T-helper 22 cell (primary cell): ENCODE results near the gene CYB5RL.
"Not testable (repeated sequence)": the region's sequence is repeated elsewhere in the genome, so short reads cannot be mapped to it uniquely, and the experiment has no call there.

Experiments used
- DNase-seq: peaks from one replicate; pipeline ENCODE4 v3.0.0-alpha.2; 2020; ENCODE audit warnings: low read depth

Gene CYB5RL

GRCh38 chr1:54186056-54186455 lies 13.8 kb downstream of the CYB5RL start:
- DNase-seq = no peak

- no peak for DNase-seq
Observed at GRCh38 chr1:54180701-54181360, 19.0 kb downstream of the CYB5RL start.

- DNase-seq = no peak
Observed at GRCh38 chr1:54178296-54179070, 21.3 kb downstream of the CYB5RL start.

GRCh38 chr1:54177726-54178125 lies 22.1 kb downstream of the CYB5RL start:
- DNase-seq = no peak

- DNase-seq = no peak
Observed at GRCh38 chr1:54176621-54177327, 23.1 kb downstream of the CYB5RL start.

- DNase-seq = no peak
Observed at GRCh38 chr1:54174106-54174505, 25.7 kb downstream of the CYB5RL start.

- DNase-seq = no peak
Observed at GRCh38 chr1:54173681-54174080, 26.1 kb downstream of the CYB5RL start.

GRCh38 chr1:54172614-54173599 lies 26.9 kb downstream of the CYB5RL start:
- DNase-seq = no peak

- DNase-seq = no peak
Observed at GRCh38 chr1:54171606-54172005, 28.2 kb downstream of the CYB5RL start.

- no peak for DNase-seq
Observed at GRCh38 chr1:54171016-54171415, 28.8 kb downstream of the CYB5RL start.

GRCh38 chr1:54169068-54169467 lies 30.8 kb downstream of the CYB5RL start:
- no peak for DNase-seq

GRCh38 chr1:54168206-54168965 lies 31.4 kb downstream of the CYB5RL start:
- no peak for DNase-seq

GRCh38 chr1:54167422-54168139 lies 32.2 kb downstream of the CYB5RL start:
- DNase-seq = no peak

- not testable (repeated sequence) for DNase-seq
Observed at GRCh38 chr1:54166357-54166756, 33.5 kb downstream of the CYB5RL start.

GRCh38 chr1:54165146-54165545 lies 34.7 kb downstream of the CYB5RL start:
- no peak for DNase-seq

GRCh38 chr1:54163573-54163972 lies 36.3 kb downstream of the CYB5RL start:
- DNase-seq = no peak

- DNase-seq = no peak
Observed at GRCh38 chr1:54163051-54163450, 36.8 kb downstream of the CYB5RL start.

- DNase-seq = no peak
Observed at GRCh38 chr1:54161495-54162168, 38.2 kb downstream of the CYB5RL start.

GRCh38 chr1:54160351-54160750 lies 39.5 kb downstream of the CYB5RL start:
- DNase-seq = no peak
